AG09309 (cell line): ENCODE measurements around the gene NSG1.
"Not testable (repeated sequence)": the region's sequence is repeated elsewhere in the genome, so short reads cannot be mapped to it uniquely, and the experiment has no call there.

ENCODE experiments used
- DNase-seq: peaks from one replicate; pipeline ENCODE4 v3.0.0-alpha.2; 2010; ENCODE audit warnings: low read depth
- H3K4me3 ChIP-seq: 2 replicates; pipeline ENCODE4 v1.5.1; 2011; ENCODE audit warnings: mild to moderate bottlenecking, low read depth, low read length, moderate library complexity; ENCODE audit not compliant: control insufficient read depth
- TF ChIP-seq, protein P1 (sequence below): IDR thresholded peaks from 2 replicates; pipeline ENCODE4 v1.5.1; 2011; ENCODE audit warnings: mild to moderate bottlenecking, low read depth, low read length, inconsistent platforms; ENCODE audit not compliant: insufficient read depth, control insufficient read depth; ENCODE audit errors: missing control alignments

NSG1 gene

DNA sequence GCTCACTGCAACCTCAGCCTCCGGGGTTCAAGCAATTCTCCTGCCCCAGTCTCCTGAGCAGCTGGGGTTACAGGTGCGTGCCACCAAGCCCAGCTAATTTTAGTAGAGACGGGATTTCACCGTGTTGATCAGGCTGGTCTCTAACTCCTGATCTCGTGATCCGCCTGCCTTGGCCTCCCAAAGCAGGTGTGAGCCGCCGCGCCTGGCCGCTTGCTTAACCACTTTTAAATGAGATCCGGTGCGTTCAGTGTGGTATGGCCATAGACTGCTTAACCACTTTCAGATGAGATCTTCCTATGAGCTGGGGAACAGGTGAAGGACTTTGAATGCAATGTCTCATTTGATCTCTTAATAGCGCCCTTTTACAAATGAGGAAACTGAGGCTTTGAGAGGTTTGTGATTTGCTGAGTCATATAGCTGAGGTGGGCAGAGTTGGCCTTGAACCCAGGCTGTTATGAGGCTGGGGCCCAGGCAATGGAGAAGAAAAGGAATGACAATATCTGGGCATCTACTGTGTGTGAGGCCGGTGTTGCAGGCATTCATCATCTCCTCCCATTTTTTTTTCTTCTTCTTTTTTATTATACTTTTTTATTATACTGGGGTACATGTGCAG is 41.9 kb upstream of the NSG1 start:
- TF ChIP-seq, protein P1, sequence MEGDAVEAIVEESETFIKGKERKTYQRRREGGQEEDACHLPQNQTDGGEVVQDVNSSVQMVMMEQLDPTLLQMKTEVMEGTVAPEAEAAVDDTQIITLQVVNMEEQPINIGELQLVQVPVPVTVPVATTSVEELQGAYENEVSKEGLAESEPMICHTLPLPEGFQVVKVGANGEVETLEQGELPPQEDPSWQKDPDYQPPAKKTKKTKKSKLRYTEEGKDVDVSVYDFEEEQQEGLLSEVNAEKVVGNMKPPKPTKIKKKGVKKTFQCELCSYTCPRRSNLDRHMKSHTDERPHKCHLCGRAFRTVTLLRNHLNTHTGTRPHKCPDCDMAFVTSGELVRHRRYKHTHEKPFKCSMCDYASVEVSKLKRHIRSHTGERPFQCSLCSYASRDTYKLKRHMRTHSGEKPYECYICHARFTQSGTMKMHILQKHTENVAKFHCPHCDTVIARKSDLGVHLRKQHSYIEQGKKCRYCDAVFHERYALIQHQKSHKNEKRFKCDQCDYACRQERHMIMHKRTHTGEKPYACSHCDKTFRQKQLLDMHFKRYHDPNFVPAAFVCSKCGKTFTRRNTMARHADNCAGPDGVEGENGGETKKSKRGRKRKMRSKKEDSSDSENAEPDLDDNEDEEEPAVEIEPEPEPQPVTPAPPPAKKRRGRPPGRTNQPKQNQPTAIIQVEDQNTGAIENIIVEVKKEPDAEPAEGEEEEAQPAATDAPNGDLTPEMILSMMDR = no peak

DNA sequence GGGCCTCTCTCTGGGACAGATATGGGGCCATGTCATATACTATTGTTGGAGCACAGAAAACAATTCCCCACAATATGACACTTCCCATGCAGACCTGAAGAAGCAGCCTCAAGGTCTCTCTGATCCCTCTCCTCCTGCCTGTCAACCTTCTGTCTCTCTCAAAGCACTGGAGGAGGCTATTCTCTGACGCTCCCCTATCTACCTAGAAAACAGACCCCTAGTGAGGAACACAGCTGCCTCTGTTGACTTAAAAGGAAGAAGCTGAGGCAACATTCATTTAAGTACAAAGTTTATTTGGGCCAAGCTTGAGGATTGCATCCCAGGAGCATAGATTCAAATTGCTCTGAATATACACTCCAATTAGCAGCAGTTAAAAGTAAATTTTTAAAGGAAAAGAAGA is 39.3 kb upstream of the NSG1 start:
- TF ChIP-seq, protein P1 = no peak
- no peak for DNase-seq
- no peak overlapping the region for H3K4me3 ChIP-seq

More for the DNA sequence above, 41.9 kb upstream of the NSG1 start:
- no peak overlapping the region for H3K4me3 ChIP-seq
- no peak for DNase-seq

DNA sequence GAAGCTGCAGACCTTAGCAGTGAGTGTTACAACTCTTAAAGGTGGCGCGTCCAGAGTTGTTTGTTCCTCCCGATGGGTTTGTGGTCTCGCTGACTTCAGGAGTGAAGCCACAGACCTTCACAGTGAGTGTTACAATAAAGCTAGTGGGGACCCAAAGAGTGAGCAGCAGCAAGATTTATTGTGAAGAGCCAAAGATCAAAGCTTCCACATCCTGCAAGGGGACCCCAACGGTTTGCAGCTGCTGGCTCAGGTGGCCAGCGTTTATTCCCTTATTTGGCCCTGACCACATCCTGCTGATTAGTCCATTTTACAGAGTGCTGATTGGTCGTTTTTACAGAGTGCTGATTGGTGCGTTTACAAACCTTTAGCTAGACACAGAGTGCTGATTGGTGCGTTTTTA is 38.3 kb upstream of the NSG1 start:
- not testable (repeated sequence) for DNase-seq

DNA sequence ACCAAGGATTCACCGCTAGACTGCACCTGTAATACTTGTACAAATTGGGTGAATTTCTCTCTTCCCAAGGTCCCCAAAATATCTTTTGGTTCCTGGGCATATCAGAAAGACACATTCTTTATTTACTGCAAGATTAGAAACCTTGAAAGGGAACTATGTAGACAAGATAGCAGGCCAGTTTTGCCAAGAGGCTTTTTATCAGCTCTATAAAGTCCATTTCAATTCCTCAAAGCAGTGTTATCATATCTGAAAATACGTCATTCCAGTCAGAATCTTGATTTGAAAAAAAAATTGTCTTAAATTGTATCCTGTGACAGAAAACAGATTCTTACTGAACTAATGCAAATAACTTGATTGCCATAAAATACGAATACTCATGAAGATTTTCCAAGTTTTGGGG is 37.0 kb upstream of the NSG1 start:
- DNase-seq = no peak
- TF ChIP-seq, protein P1 = no peak

More for the DNA sequence above, 38.3 kb upstream of the NSG1 start:
- not testable (repeated sequence) for H3K4me3 ChIP-seq

DNA sequence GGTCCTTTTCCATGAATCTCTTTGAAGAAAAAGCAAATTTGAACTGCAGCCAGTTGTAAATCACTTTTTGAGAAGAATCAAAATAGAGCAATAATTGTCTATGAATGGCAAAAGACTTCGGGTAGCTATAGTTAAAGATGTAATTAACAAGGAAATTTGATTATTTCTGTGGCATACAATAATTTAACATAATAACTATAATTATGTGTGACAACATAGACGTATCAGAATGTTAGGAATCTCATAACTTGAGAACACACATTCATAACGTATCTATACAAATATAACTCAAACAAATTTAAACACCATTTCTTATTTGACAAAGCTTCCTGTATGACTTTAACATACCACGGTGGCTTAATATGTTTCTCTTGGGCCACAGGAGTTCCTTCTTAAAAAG is 36.0 kb upstream of the NSG1 start:
- no peak overlapping the region for H3K4me3 ChIP-seq
- DNase-seq = no peak
- TF ChIP-seq, protein P1 = no peak

More for the DNA sequence above, 37.0 kb upstream of the NSG1 start:
- H3K4me3 ChIP-seq = no peak overlapping the region

DNA sequence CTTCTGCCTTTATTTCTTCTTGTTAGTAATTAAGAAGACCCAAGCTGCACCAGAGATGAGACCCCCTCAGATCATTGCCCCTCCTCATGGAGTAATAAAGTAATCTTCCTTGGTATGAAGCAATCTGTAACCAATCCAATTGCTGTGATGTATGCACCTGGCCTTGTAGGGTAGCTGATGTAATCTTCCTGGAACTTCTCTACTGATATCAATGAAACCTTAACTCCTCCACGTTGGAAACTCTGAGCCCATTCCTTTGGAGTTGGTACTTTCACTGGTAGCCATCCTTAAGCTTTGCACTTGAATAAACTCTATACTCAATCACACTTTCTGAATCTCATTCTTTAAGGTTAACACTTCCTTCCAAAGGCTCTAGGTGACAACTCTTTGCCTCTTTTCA is 31.6 kb upstream of the NSG1 start:
- H3K4me3 ChIP-seq = no peak overlapping the region
- DNase-seq = no peak
- TF ChIP-seq, protein P1 = no peak

DNA sequence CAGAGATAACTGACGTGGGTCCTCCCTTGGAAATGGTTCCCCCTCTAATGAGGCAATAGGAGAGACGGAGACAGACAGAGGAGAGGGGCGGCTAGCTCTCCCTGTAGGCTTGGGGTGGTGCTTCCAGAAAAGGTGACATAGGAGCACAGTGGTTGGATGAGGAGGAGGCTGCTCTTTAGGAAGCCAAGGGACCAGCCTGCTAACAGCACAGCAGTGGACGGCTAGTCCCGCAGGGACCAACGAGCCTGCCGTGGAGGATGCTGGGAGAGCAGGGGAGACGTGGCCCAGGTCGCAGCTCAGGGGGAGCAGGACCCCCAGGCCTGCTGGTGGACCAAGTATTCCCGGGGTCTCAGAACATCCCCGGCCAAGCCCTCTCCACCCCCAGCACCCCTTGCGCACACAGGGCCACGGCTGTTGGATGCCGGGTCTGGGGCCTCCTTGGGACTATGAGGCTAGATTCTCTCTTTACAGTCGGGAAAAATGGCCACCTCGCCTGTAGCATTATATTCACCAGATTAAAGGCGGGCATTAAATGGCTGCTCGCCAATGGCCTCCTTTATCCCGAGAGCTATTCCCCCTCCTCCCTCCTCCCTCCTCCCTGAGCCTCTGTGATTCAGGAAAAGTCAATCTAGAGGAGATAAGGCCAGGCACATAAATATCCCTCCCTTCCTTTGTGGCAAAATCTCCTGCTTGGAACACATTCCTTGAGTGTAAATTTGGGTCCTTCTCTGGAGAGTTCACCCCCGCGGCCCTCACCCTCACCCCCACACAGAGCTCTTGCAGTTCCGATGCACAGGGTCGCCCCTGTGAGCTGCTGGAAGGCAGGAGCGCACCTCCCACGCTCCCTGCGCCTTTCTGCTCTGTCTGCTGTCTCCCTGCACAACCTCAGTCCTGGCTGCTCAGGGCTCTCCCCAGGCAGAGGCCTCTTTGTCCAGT is 30.5 kb upstream of the NSG1 start:
- DNase-seq = no peak
- H3K4me3 ChIP-seq = no peak overlapping the region
- TF ChIP-seq, protein P1 = no peak
